GM21528 (cell line): ENCODE data around the gene C1orf87.

ENCODE experiments used
- ATAC-seq: cut with Tn5 transposase; IDR thresholded peaks from one replicate; pipeline ENCODE4 v1.9.1; 2021; ENCODE audit warnings: mild to moderate bottlenecking, moderate library complexity; ENCODE audit not compliant: unreplicated experiment, low FRiP score

C1orf87 gene

GRCh38 chr1:60073605-60074278 is at the start of gene C1orf87:
Gene C1orf87 (minus strand): TSS chr1:60073770. CDS start chr1:60072643, 1,127 bp downstream.
- no peak for ATAC-seq

- ATAC-seq, result no peak
Observed at GRCh38 chr1:60118085-60118484, 44.5 kb upstream of the C1orf87 start.

GRCh38 chr1:60114745-60115318 is 41.3 kb upstream of the C1orf87 start:
- no peak for ATAC-seq

GRCh38 chr1:60113596-60113995 is 40.0 kb upstream of the C1orf87 start:
- ATAC-seq, result no peak

- no peak for ATAC-seq
Observed at GRCh38 chr1:60113028-60113427, 39.5 kb upstream of the C1orf87 start.

- ATAC-seq, result no peak
Observed at GRCh38 chr1:60111716-60112115, 38.1 kb upstream of the C1orf87 start.

- no peak for ATAC-seq
Observed at GRCh38 chr1:60111118-60111517, 37.5 kb upstream of the C1orf87 start.

- no peak for ATAC-seq
Observed at GRCh38 chr1:60108196-60108595, 34.6 kb upstream of the C1orf87 start.

GRCh38 chr1:60103186-60103585 is 29.6 kb upstream of the C1orf87 start:
- no peak for ATAC-seq

GRCh38 chr1:60102267-60103061 is 28.9 kb upstream of the C1orf87 start:
- ATAC-seq, result no peak

GRCh38 chr1:60101516-60101915 is 27.9 kb upstream of the C1orf87 start:
- ATAC-seq, result no peak

GRCh38 chr1:60091195-60091715 is 17.7 kb upstream of the C1orf87 start:
- ATAC-seq, result no peak

- no peak for ATAC-seq
Observed at GRCh38 chr1:60090655-60091054, 17.1 kb upstream of the C1orf87 start.

- ATAC-seq, result no peak
Observed at GRCh38 chr1:60088620-60089155, 15.1 kb upstream of the C1orf87 start.

GRCh38 chr1:60087681-60088080 is 14.1 kb upstream of the C1orf87 start:
- ATAC-seq, result no peak

- no peak for ATAC-seq
Observed at GRCh38 chr1:60078182-60078581, 4.6 kb upstream of the C1orf87 start.

- ATAC-seq, result no peak
Observed at GRCh38 chr1:60071296-60071695, 2.3 kb downstream of the C1orf87 start.

- ATAC-seq, result no peak
Observed at GRCh38 chr1:60069691-60070090, 3.9 kb downstream of the C1orf87 start.

- ATAC-seq, result no peak
Observed at GRCh38 chr1:60068393-60069045, 5.1 kb downstream of the C1orf87 start.

- no peak for ATAC-seq
Observed at GRCh38 chr1:60066001-60066400, 7.6 kb downstream of the C1orf87 start.

GRCh38 chr1:60065199-60065598 is 8.4 kb downstream of the C1orf87 start:
- ATAC-seq, result no peak
